Raji (cell line): ENCODE data around the gene POLR1E.

Source experiments
- POLR2A ChIP-seq: IDR thresholded peaks from 2 replicates; pipeline ENCODE4 v1.6.1; 2011; ENCODE audit warnings: low read depth, low read length, control low read depth; ENCODE audit not compliant: insufficient read depth

The POLR1E gene

DNA sequence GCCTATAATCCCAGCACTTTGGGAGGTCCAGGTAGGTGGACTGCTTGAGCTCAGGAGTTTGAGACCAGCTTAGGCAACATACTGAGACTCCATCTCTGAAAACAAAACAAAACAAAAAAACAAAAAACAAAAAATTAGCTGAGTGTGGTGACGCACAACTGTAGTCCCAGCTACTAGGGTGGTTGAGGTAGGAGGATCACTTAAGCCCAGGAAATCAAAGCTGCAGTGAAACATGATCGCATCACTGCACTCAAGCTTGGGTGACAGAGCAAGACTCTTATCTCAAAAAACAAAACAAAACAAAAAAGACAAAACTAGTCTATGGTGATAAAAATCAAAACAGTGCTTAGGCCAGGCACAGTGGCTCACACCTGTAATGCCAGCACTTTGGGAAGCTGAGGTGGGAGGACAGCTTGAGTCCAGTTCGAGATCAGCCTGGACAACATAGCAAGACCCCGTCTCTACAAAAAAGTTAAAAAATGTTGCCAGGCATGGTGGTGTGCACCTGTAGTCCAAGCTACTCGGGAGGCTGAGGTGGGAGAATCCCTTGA is 61.7 kb downstream of the POLR1E start:
- no peak for TF ChIP-seq POLR2A

DNA sequence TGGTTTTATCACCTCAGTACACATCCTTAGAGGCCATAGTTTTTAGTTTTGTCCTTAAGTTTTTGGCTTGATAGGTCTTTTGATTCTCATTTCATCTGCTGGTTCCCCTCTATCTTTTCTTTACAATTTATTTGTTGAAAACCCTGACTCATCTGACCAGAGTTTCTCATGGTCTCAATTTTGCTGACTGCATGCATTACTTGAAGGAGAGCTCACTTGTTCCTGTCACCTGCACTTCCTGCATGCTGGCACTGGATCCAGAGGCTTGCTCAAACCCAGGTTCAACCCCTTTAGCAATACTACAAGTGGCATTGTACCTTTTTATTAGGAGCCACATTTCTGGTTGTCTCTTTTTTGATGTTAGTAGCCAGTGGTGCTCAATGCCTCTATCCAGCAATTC is 63.8 kb downstream of the POLR1E start:
- no peak for TF ChIP-seq POLR2A

DNA sequence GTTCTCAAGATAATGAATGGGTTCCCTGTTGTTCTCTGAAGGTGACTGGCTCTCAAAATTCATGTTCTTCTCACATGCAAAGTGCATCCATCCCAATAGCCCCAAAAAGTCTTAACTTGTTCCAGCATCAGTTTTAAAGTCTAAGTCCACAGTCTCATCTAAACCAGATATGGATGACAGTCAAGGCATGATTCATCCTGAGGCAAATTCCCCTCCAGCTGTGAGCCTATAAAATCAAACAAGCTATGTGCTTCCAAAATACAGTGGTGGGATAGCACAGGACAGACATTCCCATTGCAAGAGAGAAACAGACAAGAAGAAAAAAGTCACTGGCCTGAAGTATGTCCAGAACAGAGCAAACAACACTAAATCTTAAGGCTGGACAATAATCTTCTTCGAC is 65.0 kb downstream of the POLR1E start:
- TF ChIP-seq POLR2A = no peak

DNA sequence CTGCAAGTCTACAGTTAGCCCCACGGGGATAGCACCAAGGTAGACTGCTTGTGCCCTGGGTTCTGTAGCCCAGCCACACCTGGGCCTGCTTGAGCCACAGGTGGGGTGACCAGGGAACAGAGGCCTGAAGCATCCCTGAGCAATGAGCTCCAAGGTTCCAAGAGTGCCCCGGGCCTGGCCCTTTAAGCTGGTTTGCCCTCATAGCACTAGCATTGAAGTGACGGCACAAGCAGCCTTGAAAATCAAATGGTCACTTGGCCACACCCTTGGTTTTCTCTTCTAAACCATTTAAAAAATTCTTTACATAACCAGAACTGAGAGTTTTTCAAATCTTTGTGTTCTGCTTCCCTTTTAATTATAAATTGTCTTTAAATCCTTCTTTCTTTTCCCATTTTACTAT is 65.7 kb downstream of the POLR1E start:
- TF ChIP-seq POLR2A = no peak

DNA sequence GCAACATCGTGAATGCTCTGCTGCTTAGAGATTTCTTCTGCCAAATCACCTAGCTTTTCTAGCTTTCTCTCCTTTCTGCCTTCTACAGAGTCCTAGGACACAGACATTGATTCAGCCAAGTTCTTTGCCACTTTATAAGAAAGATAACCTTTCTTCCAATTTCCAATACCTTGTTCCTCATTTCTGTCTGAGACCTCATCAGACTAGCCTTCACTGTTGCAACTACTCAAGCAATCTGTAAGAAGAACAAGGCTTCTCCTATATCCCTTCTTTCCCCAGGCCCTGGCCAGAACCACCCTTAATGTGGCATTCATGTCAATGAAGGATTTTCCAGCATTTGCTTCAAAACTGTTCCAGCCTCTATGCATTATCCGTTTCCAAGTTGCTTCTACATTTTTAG is 66.1 kb downstream of the POLR1E start:
- TF ChIP-seq POLR2A = no peak
